Measurements from ENCODE around the gene BMPER. TPM values are rescaled to one million over a fixed set of nuclear protein-coding genes. Genes with fewer than 3 reads are reported as not detected.

BMPER gene
- total RNA-seq, 1 donor, result 45.4 TPM

- no peak for DNase-seq (ENCODE audit: low read depth)
- no peak overlapping the region for H3K4me3 ChIP-seq (ENCODE audit: low read depth, low read length)
Measured at GRCh38 chr7:34066411-34066810, 161.1 kb downstream of the BMPER start.

GRCh38 chr7:34067005-34067778, 161.9 kb downstream of the BMPER start:
- no peak overlapping the region for H3K4me3 ChIP-seq (ENCODE audit: low read depth, low read length)
- no peak for TF ChIP-seq CTCF (IDR thresholded peaks at IDR 0.05; ENCODE audit: insufficient read depth, low read length)
- DNase-seq (ENCODE audit: low read depth), result no peak

More at GRCh38 chr7:34066411-34066810, 161.1 kb downstream of the BMPER start:
- no peak for TF ChIP-seq CTCF (IDR thresholded peaks at IDR 0.05; ENCODE audit: insufficient read depth, low read length)

- DNase-seq (ENCODE audit: low read depth), result peak; percentile 33
- TF ChIP-seq CTCF (IDR thresholded peaks at IDR 0.05; ENCODE audit: insufficient read depth, low read length), result no peak
- no peak overlapping the region for H3K4me3 ChIP-seq (ENCODE audit: low read depth, low read length)
Measured at GRCh38 chr7:34069676-34070075, 164.3 kb downstream of the BMPER start.

GRCh38 chr7:34070511-34071323, 165.4 kb downstream of the BMPER start:
- DNase-seq (ENCODE audit: low read depth), result peak; percentile 52
- no peak overlapping the region for H3K4me3 ChIP-seq (ENCODE audit: low read depth, low read length)
- no peak for TF ChIP-seq CTCF (IDR thresholded peaks at IDR 0.05; ENCODE audit: insufficient read depth, low read length)

GRCh38 chr7:34073676-34074075, 168.3 kb downstream of the BMPER start:
- peak; percentile 78 for DNase-seq (ENCODE audit: low read depth)
- no peak overlapping the region for H3K4me3 ChIP-seq (ENCODE audit: low read depth, low read length)
- TF ChIP-seq CTCF (IDR thresholded peaks at IDR 0.05; ENCODE audit: insufficient read depth, low read length), result no peak

- TF ChIP-seq CTCF (IDR thresholded peaks at IDR 0.05; ENCODE audit: insufficient read depth, low read length), result no peak
- DNase-seq (ENCODE audit: low read depth), result no peak
- H3K4me3 ChIP-seq (ENCODE audit: low read depth, low read length), result no peak overlapping the region
Measured at GRCh38 chr7:34074421-34074820, 169.1 kb downstream of the BMPER start.

All from fibroblast of the aortic adventitia (primary cell).